K562 (cell line): ENCODE data around the gene SGTB. TPM values are rescaled to one million over a fixed set of nuclear protein-coding genes. Genes with fewer than 3 reads are reported as not detected.

ENCODE experiments used
- ATAC-seq: fragments of 200-7000 bp; cut with Tn5 transposase; 3 replicates; pipeline ENCODE4 v1.9.1; 2020; ENCODE audit warnings: moderate library complexity
- BruUV-seq: library from RNA; stranded (reverse); fragments of 400-500 nt; replicated peaks from 2 replicates; lab custom pipeline; 2021; lab: Mats Ljungman, UMichigan
- CTCF ChIA-PET: fragments of 300-600 bp; formaldehyde crosslinking; extraction: SDS; loops from one replicate; lab custom pipeline; 2021; ENCODE audit warnings: low intra/inter-chr PET ratio; lab: Yijun Ruan, JAX
- POLR2A ChIA-PET: fragments of 300-600, 350-650 bp; sonication (Branson Sonifier 250); formaldehyde crosslinking; extraction: SDS; loops from one replicate; lab custom pipeline; 2021; ENCODE audit warnings: antibody characterized with exemption, inconsistent platforms; lab: Yijun Ruan, JAX
- DNase-seq, 4 experiments: peaks; one replicate each; pipeline versions ENCODE4 v3.0.0 to v3.0.0-alpha.2; 2011 to 2018; ENCODE audit warnings: low spot score in 3 of 4, mixed read lengths in 3 of 4; ENCODE audit errors: extremely low read depth in 1 of 4
- FAIRE-seq: peaks from 2 replicates; lab custom pipeline; 2011; peaks lifted over from hg19 to GRCh38; lab: Jason Lieb, UNC
- H2AFZ ChIP-seq: 2 replicates; pipeline ENCODE4 v1.6.0; 2011; ENCODE audit warnings: low read depth, low read length, control low read depth, inconsistent platforms
- H3K27ac ChIP-seq: fragments of 200-600 bp; 3 replicates; pipeline ENCODE4 v1.8.0; 2011; ENCODE audit warnings: low read depth, mild to moderate bottlenecking, control low read depth, inconsistent platforms, low read length, moderate library complexity, mixed read lengths; ENCODE audit errors: extremely low read depth
- H3K27me3 ChIP-seq, 2 experiments: fragments of 300-600 bp in 1 of 2; 2 replicates in 1 of 2; 3 replicates in 1 of 2; pipeline versions ENCODE4 v1.6.0 to v1.8.0; 2011; ENCODE audit warnings: inconsistent platforms in 2 of 2, low read length in 2 of 2, mild to moderate bottlenecking in 1 of 2, mixed read lengths in 1 of 2, moderate library complexity in 1 of 2; ENCODE audit not compliant: control insufficient read depth in 2 of 2, insufficient read depth in 2 of 2
- H3K36me3 ChIP-seq: fragments of 300-600 bp; 3 replicates; pipeline ENCODE4 v1.8.0; 2011; ENCODE audit warnings: mild to moderate bottlenecking, low read length, inconsistent platforms; ENCODE audit not compliant: control insufficient read depth, insufficient read depth
- H3K4me1 ChIP-seq, 2 experiments: fragments of 200-600 bp in 1 of 2; replicated peaks in 1 of 2; 2 replicates in 1 of 2; 3 replicates in 1 of 2; pipeline versions ENCODE4 v1.5.1 to v1.8.0; 2011; ENCODE audit warnings: inconsistent platforms in 2 of 2, low read length in 2 of 2, mild to moderate bottlenecking in 1 of 2, mixed read lengths in 1 of 2, moderate library complexity in 1 of 2; ENCODE audit not compliant: control insufficient read depth in 2 of 2, insufficient read depth in 2 of 2
- H3K4me2 ChIP-seq: 2 replicates; pipeline ENCODE4 v1.6.1; 2011; ENCODE audit warnings: low read length, control low read depth, inconsistent platforms, mixed read lengths; ENCODE audit not compliant: insufficient read depth
- H3K4me3 ChIP-seq: fragments of 200-600 bp; sonication (generic), shearing (Covaris generic); 2 replicates; pipeline ENCODE4 v1.5.1; 2016; ENCODE audit warnings: control low read depth, inconsistent platforms
- H3K79me2 ChIP-seq: fragments of 200-600 bp; 3 replicates; pipeline ENCODE4 v1.8.0; 2011; ENCODE audit warnings: low read length, inconsistent platforms; ENCODE audit not compliant: control insufficient read depth, insufficient read depth
- H3K9ac ChIP-seq, 2 experiments: 2 replicates each; pipeline versions ENCODE4 v1.6.0 to v1.6.1; 2011; ENCODE audit warnings: low read depth in 2 of 2, low read length in 2 of 2, control low read depth in 1 of 2, inconsistent platforms in 1 of 2, mild to moderate bottlenecking in 1 of 2, mixed read lengths in 1 of 2; ENCODE audit not compliant: insufficient read depth in 1 of 2
- H3K9me1 ChIP-seq: one replicate; pipeline ENCODE4 v1.6.0; 2011; ENCODE audit warnings: inconsistent platforms, mild to moderate bottlenecking, low read length, moderate library complexity; ENCODE audit not compliant: control insufficient read depth, insufficient read depth
- H3K9me3 ChIP-seq: replicated peaks from 2 replicates; pipeline ENCODE4 v1.5.1; 2011; ENCODE audit warnings: low read depth, low read length, inconsistent platforms; ENCODE audit not compliant: control insufficient read depth, insufficient read depth
- H4K20me1 ChIP-seq: replicated peaks from 2 replicates; pipeline ENCODE4 v1.6.1; 2011; ENCODE audit warnings: low read length, inconsistent platforms, mixed read lengths; ENCODE audit not compliant: control insufficient read depth, insufficient read depth
- ASH1L ChIP-seq: fragments of 450-650 bp; IDR thresholded peaks from 2 replicates; pipeline ENCODE4 v1.6.1; 2018; ENCODE audit warnings: borderline replicate concordance, mild to moderate bottlenecking, low read depth; ENCODE audit not compliant: partially characterized antibody
- GMEB1 ChIP-seq: fragments of 250-450 bp; sonication (Bioruptor Pico); IDR thresholded peaks from 2 replicates; pipeline ENCODE4 v1.4.0; 2020; ENCODE audit warnings: mild to moderate bottlenecking
- MITF ChIP-seq: IDR thresholded peaks from 2 replicates; pipeline ENCODE4 v1.6.1; 2014; ENCODE audit warnings: antibody characterized with exemption
- NR2C2 ChIP-seq, 2 experiments: fragments of 200-800 bp in 1 of 2; sonication (Bioruptor generic) in 1 of 2; sonication (generic) in 1 of 2; formaldehyde crosslinking in 1 of 2; IDR thresholded peaks; 2 replicates each; pipeline versions ENCODE4 v1.6.1 to v1.8.0; 2016 to 2022; ENCODE audit warnings: mild to moderate bottlenecking in 1 of 2, missing compliant biosample characterization in 1 of 2, missing genetic modification characterization in 1 of 2, missing genetic modification reagents in 1 of 2
- RUNX1 ChIP-seq: sonication (generic); IDR thresholded peaks from 2 replicates; pipeline ENCODE4 v1.6.1; 2016; ENCODE audit warnings: antibody characterized with exemption, low read depth
- SMARCC2 ChIP-seq: fragments of 450-650 bp; IDR thresholded peaks from 2 replicates; pipeline ENCODE4 v1.6.1; 2017; ENCODE audit warnings: antibody characterized with exemption, moderate library complexity, mild to moderate bottlenecking, low read depth
- TCF15 ChIP-seq: fragments of 250-450 bp; sonication (Bioruptor Pico); IDR thresholded peaks from 2 replicates; pipeline ENCODE4 v1.8.0; 2022; ENCODE audit warnings: moderate library complexity, mild to moderate bottlenecking, inconsistent platforms
- THAP12 ChIP-seq: fragments of 250-450 bp; sonication (Bioruptor Pico); IDR thresholded peaks from 2 replicates; pipeline ENCODE4 v1.9.0; 2021; ENCODE audit warnings: mild to moderate bottlenecking, inconsistent platforms
- ZNF384 ChIP-seq: IDR thresholded peaks from 2 replicates; pipeline ENCODE4 v1.6.1; 2012; ENCODE audit warnings: low read depth, low read length, improper control_type of control experiment
- WGBS: fragments of 100-300 bp; shearing (Covaris generic); methylation state at CpG from one replicate; pipeline ENCODE4 v1.1.6; 2016; ENCODE audit warnings: low coverage, mixed read lengths; ENCODE audit not compliant: insufficient coverage; ENCODE audit errors: missing lambda C conversion rate; 5-methylcytosine and 5-hydroxymethylcytosine counted together
- in situ Hi-C: fragments of 300-500 bp; cut with MboI; formaldehyde crosslinking; loops from 4 replicates; pipeline ENCODE4 v1.15.0; 2018; ENCODE audit warnings: inconsistent platforms, mixed read lengths
- intact Hi-C: fragments of 100-400 bp; cut with micrococcal nuclease; formaldehyde crosslinking; loops from 2 replicates; pipeline ENCODE4 v1.14.2; 2022
- polyA plus RNA-seq, 8 experiments: library from polyadenylated mRNA; depleted of rRNA in 4 of 8; stranded (reverse) in 5 of 8; unstranded in 3 of 8; fragments of >200 nt; fragmentation: Nextera tagmentation in 2 of 8; fragmentation: Illumina TruSeq in 1 of 8; extraction: Ambion mirVana in 2 of 8; extraction: Trizol in 1 of 8; gene quantifications; 2 replicates each; pipeline versions ENCODE4 v1.2.1 to v1.2.3, GENCODE V29; 2011 to 2014; ENCODE audit warnings: inconsistent platforms in 1 of 8, missing spikeins in 1 of 8
- total RNA-seq, 7 experiments: library from RNA; depleted of rRNA in 6 of 7; stranded (reverse); fragments of >200 nt in 6 of 7; fragmentation: Illumina TruSeq in 2 of 7; extraction: Trizol in 2 of 7; gene quantifications; 2 replicates each; pipeline versions ENCODE4 v1.2.1 to v1.2.3, GENCODE V29; 2011 to 2021; ENCODE audit warnings: low replicate concordance in 1 of 7

The SGTB gene
- total and polyA plus RNA-seq, 9 of the 15 experiments (the other 6 are each of a cell fraction or from before 2014, with no cell fraction given), result 1.3 to 8.4 (median 4.8) TPM

GRCh38 chr5:65721720-65722574, at the start of gene SGTB, which contains the start of gene NLN (continued):
- peak; percentile 32 for TF ChIP-seq GMEB1
- TF ChIP-seq THAP12, result 0 out of 2 replicates have a peak, but pooled peaks have one; percentile 30
- TF ChIP-seq SMARCC2, result no peak
- TF ChIP-seq, all 486 proteins: peak for 63

GRCh38 chr5:65771266-65771665, 49.4 kb upstream of the SGTB start:
- Histone ChIP-seq H2AFZ (no peak overlapping the region), H3K27ac (no peak overlapping the region), H3K4me3 (no peak overlapping the region), H3K9ac (no peak overlapping the region), H3K4me2 (no peak overlapping the region), H3K4me1 (no peaks in the 10 kb centered on the region), H3K9me1 (no peaks in the 10 kb centered on the region), H3K36me3 (peaks cover 10% of the 10 kb centered on the region; the same call in 2 of the 3 replicates), H4K20me1 (no peaks in the 10 kb centered on the region)
- in situ Hi-C loops, result no loop called here
- ChIA-PET POLR2A (interaction anchor here (1.5 kb wide), 1 partner anchor 18 kb away, joined by 3 read pairs; no protein-coding TSS in a partner anchor), CTCF (no interaction called here)
- no peak for FAIRE-seq
- no TSS peak for BruUV-seq
- intact Hi-C loops, result no loop called here
- TF ChIP-seq RUNX1, result no peak
- TF ChIP-seq ASH1L, result no peak
- no peak for TF ChIP-seq NR2C2 (CRISPR knock-in tag; IDR thresholded peaks at IDR 0.05)
- no peak for TF ChIP-seq NR2C2 (tag; IDR thresholded peaks at IDR 0.05)
- TF ChIP-seq TCF15, result no peak
- no peak for TF ChIP-seq ZNF384
- no peak for TF ChIP-seq MITF
- TF ChIP-seq, all 486 proteins: peak for 0
- WGBS, result 87% methylated on average over 2 of the region's 2 CpGs
- Histone ChIP-seq H3K9me3 (no peaks in the 10 kb centered on the region; the same call in 1 of the 2 replicates), H3K79me2 (no peaks in the 10 kb centered on the region), H3K27me3 (no peaks in the 10 kb centered on the region)
- DNase-seq, result no peak
- no peak for ATAC-seq
